Right ventricle myocardium superior (tissue), 1 donor: ENCODE measurements around the gene VENTX. TPM values are rescaled to one million over a fixed set of nuclear protein-coding genes. Genes with fewer than 3 reads are reported as not detected.
"Not testable (repeated sequence)": the region's sequence is repeated elsewhere in the genome, so short reads cannot be mapped to it uniquely, and the experiment has no call there.

ENCODE experiments used
- ATAC-seq: fragments of 200-7000 bp; cut with Tn5 transposase; one replicate; pipeline ENCODE4 v1.9.1; 2020; ENCODE audit warnings: mild to moderate bottlenecking; ENCODE audit not compliant: poor library complexity
- DNase-seq: peaks from one replicate; pipeline ENCODE4 v3.0.0-alpha.2; 2020
- intact Hi-C: fragments of 100-400 bp; cut with DNase I; formaldehyde crosslinking; loops from one replicate; pipeline ENCODE4 v1.11.2; 2022
- total RNA-seq: library from RNA; stranded (reverse); fragmentation: NEBNext Ultra II Directional; extraction: Animal tissue kit (Norgen Biotek cat#: 25700); gene quantifications from one replicate; pipeline ENCODE4 v1.2.1, GENCODE V29; 2021
- donor health status: DM: no; HTN: yes; CAD: no; lungs with severe emphysema.

Gene VENTX
- total RNA-seq, 1 donor from 2014 or later, result 0.43 TPM

- DNase-seq (peak; percentile 63), ATAC-seq (no peak)
- intact Hi-C loops, result no loop called here
Measured at GRCh38 chr10:133230387-133231195, 7.1 kb upstream of the VENTX start.

- no peak for ATAC-seq
- intact Hi-C loops, result no loop called here
- DNase-seq, result no peak
Measured at GRCh38 chr10:133231244-133231945, 6.3 kb upstream of the VENTX start.

GRCh38 chr10:133231946-133232574 lies 5.6 kb upstream of the VENTX start:
- intact Hi-C loops, result no loop called here
- ATAC-seq (no peak), DNase-seq (no peak)

- DNase-seq, ATAC-seq, intact Hi-C loops: not testable (repeated sequence)
Measured at GRCh38 chr10:133234796-133235195, 2.9 kb upstream of the VENTX start.

GRCh38 chr10:133235265-133235855 lies 2.3 kb upstream of the VENTX start:
- intact Hi-C loops, result no loop called here
- peak; percentile 45 for ATAC-seq
- DNase-seq, result peak; percentile 62

GRCh38 chr10:133235932-133236331 lies 1.7 kb upstream of the VENTX start:
- ATAC-seq (peak; percentile 36), DNase-seq (peak; percentile 60)
- intact Hi-C loops, result no loop called here

GRCh38 chr10:133236401-133237240 lies 1.0 kb upstream of the VENTX start:
- no peak for ATAC-seq
- intact Hi-C loops, result no loop called here
- no peak for DNase-seq

GRCh38 chr10:133237241-133237587 lies 441 bp upstream of the VENTX start:
- no peak for ATAC-seq

GRCh38 chr10:133238466-133238804 lies 780 bp downstream of the VENTX start:
- ATAC-seq (no peak), DNase-seq (no peak)
- intact Hi-C loops, result no loop called here

More at GRCh38 chr10:133237241-133237587, 441 bp upstream of the VENTX start:
- intact Hi-C loops, result no loop called here
- DNase-seq, result no peak

GRCh38 chr10:133239990-133240389 lies 2.3 kb downstream of the VENTX start:
- intact Hi-C loops, result no loop called here
- ATAC-seq (no peak), DNase-seq (no peak)

GRCh38 chr10:133241501-133242205 lies 4.0 kb downstream of the VENTX start:
- DNase-seq, result no peak
- no peak for ATAC-seq
- intact Hi-C loops, result no loop called here

- intact Hi-C loops, result no loop called here
- ATAC-seq, result no peak
- DNase-seq, result no peak
Measured at GRCh38 chr10:133242611-133243356, 5.1 kb downstream of the VENTX start.

- DNase-seq (no peak), ATAC-seq (no peak)
- intact Hi-C loops, result no loop called here
Measured at GRCh38 chr10:133243593-133243992, 5.9 kb downstream of the VENTX start.

- DNase-seq (no peak), ATAC-seq (peak; percentile 10)
- intact Hi-C loops, result no loop called here
Measured at GRCh38 chr10:133245439-133246235, 8.0 kb downstream of the VENTX start.

- intact Hi-C loops, result no loop called here
- DNase-seq (no peak), ATAC-seq (no peak)
Measured at GRCh38 chr10:133246236-133246626, 8.6 kb downstream of the VENTX start.

GRCh38 chr10:133247681-133248333 lies 10.2 kb downstream of the VENTX start:
- ATAC-seq (no peak), DNase-seq (no peak)
- intact Hi-C loops, result no loop called here
